CD4-positive, alpha-beta T cell treated with Interleukin-15 for 4 hours (primary cell): ENCODE measurements around the gene GRID1.

Source experiments
- DNase-seq: peaks from one replicate; pipeline ENCODE4 v3.0.0-alpha.2; 2020; ENCODE audit warnings: low spot score

Gene GRID1

GRCh38 chr10:86368987-86369386, 2.4 kb upstream of the GRID1 start:
- DNase-seq, result no peak

- no peak for DNase-seq
Observed at GRCh38 chr10:86368046-86368445, 1.5 kb upstream of the GRID1 start.

GRCh38 chr10:86367152-86367951, 757 bp upstream of the GRID1 start:
- no peak for DNase-seq

GRCh38 chr10:86366902-86367151, 232 bp upstream of the GRID1 start:
- no peak for DNase-seq

GRCh38 chr10:86365346-86366032, 1.1 kb downstream of the GRID1 start:
- DNase-seq, result no peak

- DNase-seq, result no peak
Observed at GRCh38 chr10:86364491-86365345, 1.9 kb downstream of the GRID1 start.

GRCh38 chr10:86363833-86364490, 2.6 kb downstream of the GRID1 start:
- no peak for DNase-seq

- no peak for DNase-seq
Observed at GRCh38 chr10:86363184-86363832, 3.3 kb downstream of the GRID1 start.

- no peak for DNase-seq
Observed at GRCh38 chr10:86362586-86363183, 3.9 kb downstream of the GRID1 start.

- DNase-seq, result no peak
Observed at GRCh38 chr10:86362129-86362527, 4.5 kb downstream of the GRID1 start.

GRCh38 chr10:86361156-86362128, 5.2 kb downstream of the GRID1 start:
- DNase-seq, result no peak

GRCh38 chr10:86360657-86361056, 5.9 kb downstream of the GRID1 start:
- DNase-seq, result no peak

GRCh38 chr10:86359954-86360353, 6.6 kb downstream of the GRID1 start:
- no peak for DNase-seq

GRCh38 chr10:86359111-86359510, 7.5 kb downstream of the GRID1 start:
- DNase-seq, result no peak

- DNase-seq, result no peak
Observed at GRCh38 chr10:86357676-86358075, 8.9 kb downstream of the GRID1 start.

GRCh38 chr10:86357041-86357440, 9.6 kb downstream of the GRID1 start:
- DNase-seq, result no peak

GRCh38 chr10:86356296-86356695, 10.3 kb downstream of the GRID1 start:
- DNase-seq, result no peak

GRCh38 chr10:86355571-86356038, 11.0 kb downstream of the GRID1 start:
- no peak for DNase-seq

- no peak for DNase-seq
Observed at GRCh38 chr10:86354761-86355540, 11.6 kb downstream of the GRID1 start.
